Measurements from ENCODE around the gene DUSP16. TPM values are rescaled to one million over a fixed set of nuclear protein-coding genes. Genes with fewer than 3 reads are reported as not detected.

Gene DUSP16
- total and polyA plus RNA-seq, 3 donors from 2014 or later: 22.5 to 48.6 (median 42.1) TPM

DNA sequence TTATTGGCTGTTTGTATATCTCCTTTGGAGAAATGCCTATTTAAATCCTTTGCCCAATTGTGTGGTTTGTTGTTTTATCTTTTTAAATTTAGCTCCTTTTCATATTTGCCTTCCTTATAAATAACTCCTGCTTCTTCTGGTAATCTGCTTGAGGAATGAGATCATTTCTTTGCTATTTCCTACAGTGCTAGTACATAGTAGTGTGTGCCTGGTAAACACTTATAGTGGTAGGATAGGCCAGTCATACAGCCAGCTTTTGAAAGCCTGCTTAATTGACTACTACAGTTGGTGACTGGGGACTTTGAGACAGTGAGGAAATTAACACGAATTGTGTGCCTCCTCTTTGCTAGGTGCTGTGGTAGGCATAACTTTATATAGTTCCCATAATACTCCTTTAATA lies 137.0 kb downstream of the DUSP16 start:
- Histone ChIP-seq H3K4me1 (no peaks in the 10 kb centered on the region), H3K4me3 (no peak overlapping the region), H3K9me3 (no peaks in the 10 kb centered on the region), H3K27ac (no peak overlapping the region), H3K27me3 (no peaks in the 10 kb centered on the region), H3K36me3 (ENCODE audit: low read depth, missing control alignments) (no peaks in the 10 kb centered on the region)
- intact Hi-C loops (cut with DNase I; ENCODE audit: low total_unique reads): no loop called here
- DNase-seq: no peak
- TF ChIP-seq, protein P1, sequence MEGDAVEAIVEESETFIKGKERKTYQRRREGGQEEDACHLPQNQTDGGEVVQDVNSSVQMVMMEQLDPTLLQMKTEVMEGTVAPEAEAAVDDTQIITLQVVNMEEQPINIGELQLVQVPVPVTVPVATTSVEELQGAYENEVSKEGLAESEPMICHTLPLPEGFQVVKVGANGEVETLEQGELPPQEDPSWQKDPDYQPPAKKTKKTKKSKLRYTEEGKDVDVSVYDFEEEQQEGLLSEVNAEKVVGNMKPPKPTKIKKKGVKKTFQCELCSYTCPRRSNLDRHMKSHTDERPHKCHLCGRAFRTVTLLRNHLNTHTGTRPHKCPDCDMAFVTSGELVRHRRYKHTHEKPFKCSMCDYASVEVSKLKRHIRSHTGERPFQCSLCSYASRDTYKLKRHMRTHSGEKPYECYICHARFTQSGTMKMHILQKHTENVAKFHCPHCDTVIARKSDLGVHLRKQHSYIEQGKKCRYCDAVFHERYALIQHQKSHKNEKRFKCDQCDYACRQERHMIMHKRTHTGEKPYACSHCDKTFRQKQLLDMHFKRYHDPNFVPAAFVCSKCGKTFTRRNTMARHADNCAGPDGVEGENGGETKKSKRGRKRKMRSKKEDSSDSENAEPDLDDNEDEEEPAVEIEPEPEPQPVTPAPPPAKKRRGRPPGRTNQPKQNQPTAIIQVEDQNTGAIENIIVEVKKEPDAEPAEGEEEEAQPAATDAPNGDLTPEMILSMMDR (IDR thresholded peaks at IDR 0.05): no peak
- no peak for TF ChIP-seq POLR2A (IDR thresholded peaks at IDR 0.05)
- WGBS, 2 donors: 79 to 81% methylated on average over 1 of the region's 1 CpG

DNA sequence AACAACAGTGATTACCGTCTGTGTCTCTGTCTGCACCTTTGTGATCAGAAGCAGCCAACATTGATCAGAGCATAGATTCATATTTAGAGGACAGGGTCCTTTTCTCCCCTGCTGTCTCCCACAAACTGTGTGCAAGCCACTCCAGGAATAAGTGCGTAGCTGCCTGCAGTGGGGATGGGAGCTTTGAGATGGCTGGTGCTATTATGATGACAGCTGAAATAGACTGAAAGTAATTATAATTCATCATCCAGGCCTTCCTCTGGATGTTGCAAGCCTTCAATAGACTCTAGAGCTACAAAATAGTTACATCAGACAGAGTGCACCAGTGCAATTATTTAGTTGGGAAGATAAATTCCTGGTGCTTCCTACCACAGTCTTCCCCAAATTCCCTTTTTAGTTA lies 137.7 kb downstream of the DUSP16 start:
- WGBS, 2 donors: 87 to 96% methylated on average over 2 of the region's 2 CpGs
- Histone ChIP-seq H3K27ac (no peak overlapping the region), H3K36me3 (ENCODE audit: low read depth, missing control alignments) (no peaks in the 10 kb centered on the region), H3K9me3 (no peaks in the 10 kb centered on the region), H3K4me3 (no peak overlapping the region), H3K27me3 (no peaks in the 10 kb centered on the region), H3K4me1 (no peaks in the 10 kb centered on the region)
- DNase-seq: no peak
- intact Hi-C loops (cut with DNase I; ENCODE audit: low total_unique reads): no loop called here
- no peak for TF ChIP-seq POLR2A (IDR thresholded peaks at IDR 0.05)
- TF ChIP-seq, protein P1 (IDR thresholded peaks at IDR 0.05): no peak

Other genes starting within 250 kb of the DUSP16 start
- 10 to 100 TPM; 24.0 to 24.7 TPM for gene MANSC1, start 212.6 kb downstream of the DUSP16 start, total RNA-seq
- gene MANSC1, start 212.6 kb downstream of the DUSP16 start, polyA plus RNA-seq (ENCODE audit: insufficient read depth, low read depth, low replicate concordance): 30.3 TPM
- gene BORCS5, start 205.8 kb downstream of the DUSP16 start, total RNA-seq: 10 to 100 TPM; 22.8 to 46.3 TPM
- gene BORCS5, start 205.8 kb downstream of the DUSP16 start, polyA plus RNA-seq (ENCODE audit: insufficient read depth, low read depth, low replicate concordance): 20.3 TPM
- gene CREBL2, start 49.0 kb upstream of the DUSP16 start, total RNA-seq: 10 to 100 TPM; 42.8 to 43.6 TPM
- gene CREBL2, start 49.0 kb upstream of the DUSP16 start, polyA plus RNA-seq (ENCODE audit: insufficient read depth, low read depth, low replicate concordance): 49.6 TPM
- gene GPR19, start 133.3 kb upstream of the DUSP16 start, total RNA-seq: 1 to 10 TPM; 2.1 to 2.9 TPM
- 4.1 TPM for gene GPR19, start 133.3 kb upstream of the DUSP16 start, polyA plus RNA-seq (ENCODE audit: insufficient read depth, low read depth, low replicate concordance)
- gene CDKN1B, start 154.5 kb upstream of the DUSP16 start, total RNA-seq: 10 to 100 TPM; 76.1 to 98.9 TPM
- 59.2 TPM for gene CDKN1B, start 154.5 kb upstream of the DUSP16 start, polyA plus RNA-seq (ENCODE audit: insufficient read depth, low read depth, low replicate concordance)
- 1 to 10 TPM; 9.2 to 9.7 TPM for gene APOLD1, start 222.8 kb upstream of the DUSP16 start, total RNA-seq
- 8.2 TPM for gene APOLD1, start 222.8 kb upstream of the DUSP16 start, polyA plus RNA-seq (ENCODE audit: insufficient read depth, low read depth, low replicate concordance)